ENCODE results near the gene TCF12. TPM values are rescaled to one million over a fixed set of nuclear protein-coding genes. Genes with fewer than 3 reads are reported as not detected.

Gene TCF12
- total RNA-seq, 1 donor from 2014 or later: 112 TPM

- Histone ChIP-seq H3K9me3 (ENCODE audit: insufficient read depth, low read depth, low read length) (no peaks in the 10 kb centered on the region), H2AFZ (ENCODE audit: low read depth, low read length) (no peak overlapping the region), H3K4me3 (ENCODE audit: insufficient read depth, low read depth, low read length) (no peak overlapping the region), H3K27ac (ENCODE audit: low read depth, low read length) (no peak overlapping the region), H3K4me2 (ENCODE audit: low read length) (peak overlapping the region; percentile 17), H3K27me3 (ENCODE audit: insufficient read depth, low read length) (no peaks in the 10 kb centered on the region), H4K20me1 (ENCODE audit: insufficient read depth, low read length) (peaks cover 22% of the 10 kb centered on the region), H3K4me1 (ENCODE audit: insufficient read depth, low read length) (peaks cover 22% of the 10 kb centered on the region), H3K79me2 (ENCODE audit: insufficient read depth, low read length) (peaks cover 63% of the 10 kb centered on the region), H3K36me3 (ENCODE audit: insufficient read depth, low read length) (peaks cover under 1% of the 10 kb centered on the region), H3K9ac (ENCODE audit: low read length) (no peak overlapping the region)
- Mint-ChIP-seq H3K4me1 (ENCODE audit: low read depth, unreplicated experiment) (peaks cover 22% of the 10 kb centered on the region), H3K9me3 (ENCODE audit: unreplicated experiment) (no peaks in the 10 kb centered on the region), H3K27me3 (ENCODE audit: low read depth, unreplicated experiment) (no peaks in the 10 kb centered on the region), H3K4me3 (ENCODE audit: unreplicated experiment) (no peak overlapping the region), H3K27ac (ENCODE audit: unreplicated experiment) (no peak overlapping the region), H3K36me3 (ENCODE audit: low read depth, unreplicated experiment) (no peaks in the 10 kb centered on the region)
- no peak for DNase-seq (ENCODE audit: low read depth)
- TF ChIP-seq CTCF (IDR thresholded peaks at IDR 0.05; ENCODE audit: insufficient read depth, low read depth, low read length) (no peak), EZH2 (IDR thresholded peaks at IDR 0.05; ENCODE audit: insufficient read depth, low read length) (no peak)
- no peak for FAIRE-seq
Observed at GRCh38 chr15:57227166-57227565, 308.7 kb downstream of the TCF12 start.

DNA sequence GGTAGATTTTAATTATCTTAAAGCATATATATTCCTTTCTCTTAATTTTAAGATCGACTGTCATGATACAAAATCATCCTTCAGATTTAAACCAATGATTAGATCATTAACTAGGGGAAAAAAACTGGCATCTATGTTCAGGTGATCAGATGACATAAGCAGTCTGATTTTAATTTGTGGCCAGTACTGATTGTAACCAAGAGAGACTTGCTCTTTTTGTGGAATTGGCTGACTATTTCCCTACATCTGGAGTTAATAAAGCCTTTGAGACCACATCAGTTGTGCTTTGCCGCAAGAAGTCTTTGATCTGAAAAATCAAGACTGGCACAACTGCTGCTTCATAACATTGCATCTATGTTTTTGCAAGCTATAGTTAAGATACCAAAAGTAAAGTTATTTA lies 309.5 kb downstream of the TCF12 start:
- H3K4me3 Mint-ChIP-seq (ENCODE audit: unreplicated experiment): no peak overlapping the region
- Histone ChIP-seq H4K20me1 (ENCODE audit: insufficient read depth, low read length) (peaks cover 22% of the 10 kb centered on the region), H3K9ac (ENCODE audit: low read length) (no peak overlapping the region), H3K27me3 (ENCODE audit: insufficient read depth, low read length) (no peaks in the 10 kb centered on the region), H2AFZ (ENCODE audit: low read depth, low read length) (no peak overlapping the region), H3K36me3 (ENCODE audit: insufficient read depth, low read length) (peaks cover 6% of the 10 kb centered on the region), H3K4me1 (ENCODE audit: insufficient read depth, low read length) (peaks cover 22% of the 10 kb centered on the region), H3K79me2 (ENCODE audit: insufficient read depth, low read length) (peaks cover 56% of the 10 kb centered on the region), H3K9me3 (ENCODE audit: insufficient read depth, low read depth, low read length) (no peaks in the 10 kb centered on the region), H3K4me3 (ENCODE audit: insufficient read depth, low read depth, low read length) (peak overlapping the region; percentile 8), H3K27ac (ENCODE audit: low read depth, low read length) (no peak overlapping the region), H3K4me2 (ENCODE audit: low read length) (peak overlapping the region; percentile 62)
- DNase-seq (ENCODE audit: low read depth) (peak; percentile 92), FAIRE-seq (peak; percentile 80)
- TF ChIP-seq EZH2 (IDR thresholded peaks at IDR 0.05; ENCODE audit: insufficient read depth, low read length) (no peak), CTCF (IDR thresholded peaks at IDR 0.05; ENCODE audit: insufficient read depth, low read depth, low read length) (no peak)
- peaks cover 21% of the 10 kb centered on the region for H3K4me1 Mint-ChIP-seq (ENCODE audit: low read depth, unreplicated experiment)
- no peak overlapping the region for H3K27ac Mint-ChIP-seq (ENCODE audit: unreplicated experiment)
- no peaks in the 10 kb centered on the region for H3K9me3 Mint-ChIP-seq (ENCODE audit: unreplicated experiment)
- no peaks in the 10 kb centered on the region for H3K27me3 Mint-ChIP-seq (ENCODE audit: low read depth, unreplicated experiment)
- no peaks in the 10 kb centered on the region for H3K36me3 Mint-ChIP-seq (ENCODE audit: low read depth, unreplicated experiment)

DNA sequence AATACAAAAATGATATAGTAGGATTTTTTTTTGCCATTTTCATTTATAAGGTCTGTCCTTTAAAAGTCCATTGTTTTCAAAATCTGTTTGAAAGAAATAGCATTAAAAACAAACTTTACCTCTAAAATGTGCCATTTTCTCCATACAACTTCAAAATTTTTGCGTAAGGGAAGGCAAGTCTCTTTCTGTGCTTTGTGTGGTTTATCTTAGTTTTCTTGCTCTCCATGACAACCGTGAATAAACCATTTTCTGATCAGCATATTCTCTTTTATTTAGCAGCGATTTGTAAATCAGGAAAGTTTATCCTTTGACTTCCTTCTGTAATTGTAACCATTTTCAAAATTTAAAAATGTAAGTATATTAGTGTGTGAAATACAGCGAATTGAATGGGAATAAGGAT lies 310.0 kb downstream of the TCF12 start:
- no peaks in the 10 kb centered on the region for H3K27me3 Mint-ChIP-seq (ENCODE audit: low read depth, unreplicated experiment)
- peaks cover 51% of the 10 kb centered on the region for H3K79me2 ChIP-seq (ENCODE audit: insufficient read depth, low read length)
- no peak overlapping the region for H3K27ac ChIP-seq (ENCODE audit: low read depth, low read length)
- H3K27ac Mint-ChIP-seq (ENCODE audit: unreplicated experiment): no peak overlapping the region
- H4K20me1 ChIP-seq (ENCODE audit: insufficient read depth, low read length): peaks cover 22% of the 10 kb centered on the region
- H3K4me3 ChIP-seq (ENCODE audit: insufficient read depth, low read depth, low read length): peak overlapping the region; percentile 8
- H3K4me2 ChIP-seq (ENCODE audit: low read length): peak overlapping the region; percentile 62
- no peaks in the 10 kb centered on the region for H3K27me3 ChIP-seq (ENCODE audit: insufficient read depth, low read length)
- no peaks in the 10 kb centered on the region for H3K9me3 ChIP-seq (ENCODE audit: insufficient read depth, low read depth, low read length)
- no peak overlapping the region for H2AFZ ChIP-seq (ENCODE audit: low read depth, low read length)
- peaks cover 22% of the 10 kb centered on the region for H3K4me1 ChIP-seq (ENCODE audit: insufficient read depth, low read length)
- FAIRE-seq: peak; percentile 29
- H3K36me3 Mint-ChIP-seq (ENCODE audit: low read depth, unreplicated experiment): no peaks in the 10 kb centered on the region
- H3K4me3 Mint-ChIP-seq (ENCODE audit: unreplicated experiment): no peak overlapping the region
- H3K9me3 Mint-ChIP-seq (ENCODE audit: unreplicated experiment): no peaks in the 10 kb centered on the region
- TF ChIP-seq CTCF (IDR thresholded peaks at IDR 0.05; ENCODE audit: insufficient read depth, low read depth, low read length) (no peak), EZH2 (IDR thresholded peaks at IDR 0.05; ENCODE audit: insufficient read depth, low read length) (no peak)
- H3K9ac ChIP-seq (ENCODE audit: low read length): no peak overlapping the region
- DNase-seq (ENCODE audit: low read depth): no peak
- peaks cover 21% of the 10 kb centered on the region for H3K4me1 Mint-ChIP-seq (ENCODE audit: low read depth, unreplicated experiment)
- peaks cover 6% of the 10 kb centered on the region for H3K36me3 ChIP-seq (ENCODE audit: insufficient read depth, low read length)
